ENCODE data around the gene MAGEH1.

- TF ChIP-seq ZNF121 (CRISPR knock-in tag; IDR thresholded peaks at IDR 0.05) (no peak), ZNF138 (CRISPR knock-in tag; conservative IDR thresholded peaks at IDR 0.05) (no peak), CTCF (IDR thresholded peaks at IDR 0.05) (no peak), ATF3 (CRISPR knock-in tag; conservative IDR thresholded peaks at IDR 0.05) (no peak), NR3C1 (CRISPR knock-in tag; conservative IDR thresholded peaks at IDR 0.05; ENCODE audit: low read depth) (no peak), MAX (CRISPR knock-in tag; IDR thresholded peaks at IDR 0.05) (no peak), SP1 (CRISPR knock-in tag; conservative IDR thresholded peaks at IDR 0.05) (no peak), ZNF232 (CRISPR knock-in tag; IDR thresholded peaks at IDR 0.05) (no peak), TEAD4 (CRISPR knock-in tag; IDR thresholded peaks at IDR 0.05) (no peak), FOXJ3 (CRISPR knock-in tag; IDR thresholded peaks at IDR 0.05; ENCODE audit: borderline replicate concordance) (no peak), SMAD4 (CRISPR knock-in tag; IDR thresholded peaks at IDR 0.05) (no peak), STAT6 (CRISPR knock-in tag; conservative IDR thresholded peaks at IDR 0.05; ENCODE audit: low read depth) (no peak), ATF6 (CRISPR knock-in tag; IDR thresholded peaks at IDR 0.05) (no peak), RELA (CRISPR knock-in tag; IDR thresholded peaks at IDR 0.05; ENCODE audit: borderline replicate concordance) (no peak)
Observed at GRCh38 chrX:55480390-55481062, 28.6 kb downstream of the MAGEH1 start.
